Liver (tissue), 9 donors: ENCODE measurements around the gene LAMC3. TPM values are rescaled to one million over a fixed set of nuclear protein-coding genes. Genes with fewer than 3 reads are reported as not detected.

Experiments used
- DNase-seq: peaks from one replicate; pipeline ENCODE4 v3.0.0-alpha.2; 2017; ENCODE audit warnings: low spot score
- H3K27ac ChIP-seq, 2 donors: one replicate each; pipeline ENCODE4 v1.7.0; 2013; ENCODE audit warnings: inconsistent platforms in 2 of 2, low read length in 2 of 2, control low read depth in 1 of 2, low read depth in 1 of 2, mild to moderate bottlenecking in 1 of 2
- H3K27me3 ChIP-seq, 4 donors: one replicate each; pipeline versions ENCODE4 v1.6.1 to v1.7.0; 2013; ENCODE audit warnings: low read length in 3 of 4, inconsistent platforms in 1 of 4, mild to moderate bottlenecking in 1 of 4, moderate library complexity in 1 of 4; ENCODE audit not compliant: control insufficient read depth in 4 of 4, insufficient read depth in 4 of 4
- H3K36me3 ChIP-seq, 4 donors: one replicate each; pipeline versions ENCODE4 v1.6.1 to v1.7.0; 2013; ENCODE audit warnings: low read length in 3 of 4, mild to moderate bottlenecking in 3 of 4, low read depth in 1 of 4, moderate library complexity in 1 of 4; ENCODE audit not compliant: control insufficient read depth in 4 of 4, insufficient read depth in 3 of 4
- H3K4me1 ChIP-seq, 4 donors: one replicate each; pipeline versions ENCODE4 v1.6.1 to v1.7.0; 2013; ENCODE audit warnings: low read length in 3 of 4, mild to moderate bottlenecking in 3 of 4, moderate library complexity in 1 of 4; ENCODE audit not compliant: control insufficient read depth in 4 of 4, insufficient read depth in 4 of 4
- H3K4me3 ChIP-seq, 3 donors: one replicate each; pipeline versions ENCODE4 v1.6.1 to v1.7.0; 2013; ENCODE audit warnings: low read length in 3 of 3, control low read depth in 1 of 3, low read depth in 1 of 3, mild to moderate bottlenecking in 1 of 3
- H3K9ac ChIP-seq, 2 donors: one replicate each; pipeline ENCODE4 v1.7.0; 2013; ENCODE audit warnings: low read length in 2 of 2, mild to moderate bottlenecking in 2 of 2, moderate library complexity in 2 of 2, control low read depth in 1 of 2, low read depth in 1 of 2
- H3K9me3 ChIP-seq, 4 donors: one replicate each; pipeline versions ENCODE4 v1.6.1 to v1.7.0; 2013; ENCODE audit warnings: low read length in 3 of 4; ENCODE audit not compliant: control insufficient read depth in 4 of 4
- CTCF ChIP-seq: fragments of 150-350 bp; IDR thresholded peaks from 2 replicates; pipeline ENCODE4 v1.5.1; 2017; ENCODE audit warnings: improper control_type of control experiment, low read depth, low read length; ENCODE audit not compliant: missing input control
- EGR1 ChIP-seq, 2 donors: IDR thresholded peaks; 2 replicates each; pipeline ENCODE4 v1.6.1; 2016 to 2018; ENCODE audit warnings: antibody characterized with exemption in 2 of 2, low read depth in 2 of 2
- FOXA1 ChIP-seq: IDR thresholded peaks from 2 replicates; pipeline ENCODE4 v1.6.1; 2016; ENCODE audit warnings: antibody characterized with exemption
- FOXA2 ChIP-seq: IDR thresholded peaks from 2 replicates; pipeline ENCODE4 v1.6.1; 2016; ENCODE audit warnings: antibody characterized with exemption
- GABPA ChIP-seq, 2 donors: IDR thresholded peaks in 1 of 2; conservative IDR thresholded peaks in 1 of 2; 2 replicates each; pipeline ENCODE4 v1.6.1; 2016; ENCODE audit warnings: antibody characterized with exemption in 2 of 2, mild to moderate bottlenecking in 1 of 2, moderate library complexity in 1 of 2
- HNF4A ChIP-seq, 2 donors: conservative IDR thresholded peaks; 2 replicates each; pipeline ENCODE4 v1.6.1; 2016; ENCODE audit warnings: antibody characterized with exemption in 2 of 2, mild to moderate bottlenecking in 2 of 2
- HNF4G ChIP-seq: IDR thresholded peaks from 2 replicates; pipeline ENCODE4 v1.6.1; 2016; ENCODE audit warnings: antibody characterized with exemption
- JUND ChIP-seq, 2 donors: IDR thresholded peaks; 2 replicates each; pipeline ENCODE4 v1.6.1; 2016; ENCODE audit warnings: antibody characterized with exemption in 2 of 2
- NR2F2 ChIP-seq: IDR thresholded peaks from 2 replicates; pipeline ENCODE4 v1.6.1; 2016; ENCODE audit warnings: antibody characterized with exemption
- RAD21 ChIP-seq, 2 donors: IDR thresholded peaks; 2 replicates each; pipeline ENCODE4 v1.6.1; 2016; ENCODE audit warnings: antibody characterized with exemption in 2 of 2, mild to moderate bottlenecking in 2 of 2
- REST ChIP-seq: IDR thresholded peaks from 2 replicates; pipeline ENCODE4 v1.6.1; 2016; ENCODE audit warnings: antibody characterized with exemption, mild to moderate bottlenecking
- RXRA ChIP-seq, 2 donors: IDR thresholded peaks; 2 replicates each; pipeline ENCODE4 v1.6.1; 2017 to 2018; ENCODE audit warnings: antibody characterized with exemption in 2 of 2, mild to moderate bottlenecking in 1 of 2
- SP1 ChIP-seq: IDR thresholded peaks from 2 replicates; pipeline ENCODE4 v1.6.1; 2018; ENCODE audit warnings: antibody characterized with exemption, mild to moderate bottlenecking
- TAF1 ChIP-seq: conservative IDR thresholded peaks from 2 replicates; pipeline ENCODE4 v1.6.1; 2016; ENCODE audit warnings: antibody characterized with exemption, mild to moderate bottlenecking
- YY1 ChIP-seq: IDR thresholded peaks from 2 replicates; pipeline ENCODE4 v1.6.1; 2016; ENCODE audit warnings: antibody characterized with exemption, mild to moderate bottlenecking
- ZBTB33 ChIP-seq: IDR thresholded peaks from 2 replicates; pipeline ENCODE4 v1.6.1; 2016; ENCODE audit warnings: antibody characterized with exemption
- WGBS: extraction: QIAGEN DNeasy Blood & Tissue Kit; methylation state at CpG from one replicate; pipeline ENCODE4 v1.1.7; 2013; 5-methylcytosine and 5-hydroxymethylcytosine counted together
- polyA plus RNA-seq, 2 donors: library from polyadenylated mRNA; stranded (reverse) in 1 of 2; unstranded in 1 of 2; fragments of 200-250 nt in 1 of 2; fragments of >200 nt in 1 of 2; fragmentation: Nextera tagmentation in 1 of 2; extraction: Ambion mirVana in 1 of 2; gene quantifications; one replicate each; pipeline versions ENCODE4 v1.2.1 to v1.2.3, GENCODE V29; 2013 to 2015
- total RNA-seq, 2 donors: library from RNA; depleted of rRNA; stranded (reverse); fragments of >200 nt; gene quantifications; one replicate each; pipeline ENCODE4 v1.2.3, GENCODE V29; 2014
- TF ChIP-seq, protein P1 (sequence below): IDR thresholded peaks from 2 replicates; pipeline ENCODE4 v1.6.1; 2016; ENCODE audit warnings: antibody characterized with exemption
- TF ChIP-seq, protein P2 (sequence below): IDR thresholded peaks from 2 replicates; pipeline ENCODE4 v1.6.1; 2016; ENCODE audit warnings: antibody characterized with exemption
- donor health status: healthy.
- donor health status: healthy.
- donor health status: healthy.
- donor health status: healthy.
- donor health status: healthy.

The LAMC3 gene
- total and polyA plus RNA-seq, 4 donors: 1.4 to 5.9 (median 2.9) TPM

- no peaks in the 10 kb centered on the region for H3K4me1 ChIP-seq
- no peak for DNase-seq
- peaks cover 0 to 6% (median 1%) of the 10 kb centered on the region in 4 donors for H3K27me3 ChIP-seq
- H3K9me3 ChIP-seq: no peaks in the 10 kb centered on the region
- no peak overlapping the region for H3K4me3 ChIP-seq
- H3K9ac ChIP-seq: no peak overlapping the region
- H3K36me3 ChIP-seq: no peaks in the 10 kb centered on the region
- no peak for TF ChIP-seq HNF4A (conservative IDR thresholded peaks at IDR 0.05)
- no peak for TF ChIP-seq YY1
- TF ChIP-seq, protein P1, sequence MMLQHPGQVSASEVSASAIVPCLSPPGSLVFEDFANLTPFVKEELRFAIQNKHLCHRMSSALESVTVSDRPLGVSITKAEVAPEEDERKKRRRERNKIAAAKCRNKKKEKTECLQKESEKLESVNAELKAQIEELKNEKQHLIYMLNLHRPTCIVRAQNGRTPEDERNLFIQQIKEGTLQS: no peak
- no peak for TF ChIP-seq FOXA1
- TF ChIP-seq TAF1: no peak
- no peak for TF ChIP-seq GABPA (IDR thresholded peaks at IDR 0.05 in 1 of 2, conservative IDR thresholded peaks at IDR 0.05 in 1 of 2)
- no peak for TF ChIP-seq RXRA (IDR thresholded peaks at IDR 0.05)
- TF ChIP-seq HNF4G: no peak
- TF ChIP-seq ZBTB33: no peak
- TF ChIP-seq EGR1 (IDR thresholded peaks at IDR 0.05; ENCODE audit: low read depth in 2 of 2): no peak
- TF ChIP-seq SP1: no peak
- TF ChIP-seq, protein P2, sequence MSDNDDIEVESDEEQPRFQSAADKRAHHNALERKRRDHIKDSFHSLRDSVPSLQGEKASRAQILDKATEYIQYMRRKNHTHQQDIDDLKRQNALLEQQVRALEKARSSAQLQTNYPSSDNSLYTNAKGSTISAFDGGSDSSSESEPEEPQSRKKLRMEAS: no peak
- no peak for TF ChIP-seq RAD21 (IDR thresholded peaks at IDR 0.05)
- TF ChIP-seq REST: no peak
- TF ChIP-seq NR2F2: no peak
- no peak for TF ChIP-seq JUND (IDR thresholded peaks at IDR 0.05)
- TF ChIP-seq CTCF: no peak
- no peak for TF ChIP-seq FOXA2
- no peak overlapping the region for H3K27ac ChIP-seq
- WGBS: 85% methylated on average over 6 of the region's 6 CpGs
Measured at GRCh38 chr9:130983359-130983670, 25.7 kb upstream of the LAMC3 start.

GRCh38 chr9:130983970-130984369 lies 25.0 kb upstream of the LAMC3 start:
- Histone ChIP-seq H3K27ac (no peak overlapping the region), H3K9me3 (no peaks in the 10 kb centered on the region), H3K36me3 (no peaks in the 10 kb centered on the region), H3K4me1 (no peaks in the 10 kb centered on the region), H3K9ac (no peak overlapping the region), H3K4me3 (no peak overlapping the region), H3K27me3 (peaks cover 0 to 6% (median 1%) of the 10 kb centered on the region in 4 donors)
- no peak for DNase-seq
- no peak for TF ChIP-seq GABPA (IDR thresholded peaks at IDR 0.05 in 1 of 2, conservative IDR thresholded peaks at IDR 0.05 in 1 of 2)
- no peak for TF ChIP-seq HNF4A (conservative IDR thresholded peaks at IDR 0.05)
- no peak for TF ChIP-seq TAF1
- TF ChIP-seq NR2F2: no peak
- TF ChIP-seq, protein P2: no peak
- TF ChIP-seq FOXA2: no peak
- no peak for TF ChIP-seq REST
- TF ChIP-seq JUND (IDR thresholded peaks at IDR 0.05): no peak
- TF ChIP-seq RAD21 (IDR thresholded peaks at IDR 0.05): no peak
- no peak for TF ChIP-seq RXRA (IDR thresholded peaks at IDR 0.05)
- no peak for TF ChIP-seq ZBTB33
- no peak for TF ChIP-seq YY1
- 87% methylated on average over 11 of the region's 11 CpGs for WGBS
